ENCODE data around the gene CEP85L. TPM values are rescaled to one million over a fixed set of nuclear protein-coding genes. Genes with fewer than 3 reads are reported as not detected.

Gene CEP85L
- total RNA-seq, 1 donor from 2014 or later = 19.3 TPM

DNA sequence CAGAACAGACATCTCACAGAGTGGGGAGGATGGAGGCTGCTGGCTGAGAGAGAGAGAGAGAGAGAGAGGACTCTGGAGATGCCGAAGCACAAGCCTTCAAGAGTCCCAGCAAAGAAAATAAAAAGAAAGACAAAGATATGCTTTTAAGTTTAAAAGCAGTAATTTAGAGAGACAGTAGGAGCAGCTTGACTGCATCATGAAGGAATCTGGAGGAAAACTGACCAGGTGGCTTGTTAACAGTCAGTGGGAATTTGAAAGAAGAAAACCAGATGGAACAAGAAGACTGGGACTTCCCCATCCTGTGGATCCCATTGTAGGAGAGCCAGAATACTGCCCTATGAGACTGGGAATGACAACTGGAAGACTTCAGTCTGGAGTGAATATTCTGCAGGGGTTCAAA, 149.6 kb downstream of the CEP85L start:
- Histone ChIP-seq H3K9me3 (ENCODE audit: insufficient read depth, low read depth, low read length) (no peaks in the 10 kb centered on the region), H3K9ac (ENCODE audit: low read length) (no peak overlapping the region), H3K36me3 (ENCODE audit: insufficient read depth, low read length) (peaks cover 6% of the 10 kb centered on the region), H3K4me3 (ENCODE audit: insufficient read depth, low read depth, low read length) (no peak overlapping the region), H4K20me1 (ENCODE audit: insufficient read depth, low read length) (peaks cover 5% of the 10 kb centered on the region), H3K27me3 (ENCODE audit: insufficient read depth, low read length) (no peaks in the 10 kb centered on the region), H3K27ac (ENCODE audit: low read depth, low read length) (no peak overlapping the region), H3K4me2 (ENCODE audit: low read length) (no peak overlapping the region), H3K4me1 (ENCODE audit: insufficient read depth, low read length) (no peaks in the 10 kb centered on the region), H2AFZ (ENCODE audit: low read depth, low read length) (no peak overlapping the region), H3K79me2 (ENCODE audit: insufficient read depth, low read length) (peaks cover 6% of the 10 kb centered on the region)
- H3K4me3 Mint-ChIP-seq (ENCODE audit: unreplicated experiment) = no peak overlapping the region
- TF ChIP-seq, protein P1, sequence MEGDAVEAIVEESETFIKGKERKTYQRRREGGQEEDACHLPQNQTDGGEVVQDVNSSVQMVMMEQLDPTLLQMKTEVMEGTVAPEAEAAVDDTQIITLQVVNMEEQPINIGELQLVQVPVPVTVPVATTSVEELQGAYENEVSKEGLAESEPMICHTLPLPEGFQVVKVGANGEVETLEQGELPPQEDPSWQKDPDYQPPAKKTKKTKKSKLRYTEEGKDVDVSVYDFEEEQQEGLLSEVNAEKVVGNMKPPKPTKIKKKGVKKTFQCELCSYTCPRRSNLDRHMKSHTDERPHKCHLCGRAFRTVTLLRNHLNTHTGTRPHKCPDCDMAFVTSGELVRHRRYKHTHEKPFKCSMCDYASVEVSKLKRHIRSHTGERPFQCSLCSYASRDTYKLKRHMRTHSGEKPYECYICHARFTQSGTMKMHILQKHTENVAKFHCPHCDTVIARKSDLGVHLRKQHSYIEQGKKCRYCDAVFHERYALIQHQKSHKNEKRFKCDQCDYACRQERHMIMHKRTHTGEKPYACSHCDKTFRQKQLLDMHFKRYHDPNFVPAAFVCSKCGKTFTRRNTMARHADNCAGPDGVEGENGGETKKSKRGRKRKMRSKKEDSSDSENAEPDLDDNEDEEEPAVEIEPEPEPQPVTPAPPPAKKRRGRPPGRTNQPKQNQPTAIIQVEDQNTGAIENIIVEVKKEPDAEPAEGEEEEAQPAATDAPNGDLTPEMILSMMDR (IDR thresholded peaks at IDR 0.05; ENCODE audit: insufficient read depth, low read depth, low read length) = no peak
- no peak for TF ChIP-seq EZH2 (IDR thresholded peaks at IDR 0.05; ENCODE audit: insufficient read depth, low read length)
- peak overlapping the region; percentile 48 for H3K27ac Mint-ChIP-seq (ENCODE audit: unreplicated experiment)
- FAIRE-seq = no peak
- peaks cover 18% of the 10 kb centered on the region for H3K36me3 Mint-ChIP-seq (ENCODE audit: low read depth, unreplicated experiment)
- no peak for DNase-seq (ENCODE audit: low read depth)
- peaks cover 3% of the 10 kb centered on the region for H3K9me3 Mint-ChIP-seq (ENCODE audit: unreplicated experiment)
- H3K27me3 Mint-ChIP-seq (ENCODE audit: low read depth, unreplicated experiment) = no peaks in the 10 kb centered on the region
- peaks cover 8% of the 10 kb centered on the region for H3K4me1 Mint-ChIP-seq (ENCODE audit: low read depth, unreplicated experiment)

DNA sequence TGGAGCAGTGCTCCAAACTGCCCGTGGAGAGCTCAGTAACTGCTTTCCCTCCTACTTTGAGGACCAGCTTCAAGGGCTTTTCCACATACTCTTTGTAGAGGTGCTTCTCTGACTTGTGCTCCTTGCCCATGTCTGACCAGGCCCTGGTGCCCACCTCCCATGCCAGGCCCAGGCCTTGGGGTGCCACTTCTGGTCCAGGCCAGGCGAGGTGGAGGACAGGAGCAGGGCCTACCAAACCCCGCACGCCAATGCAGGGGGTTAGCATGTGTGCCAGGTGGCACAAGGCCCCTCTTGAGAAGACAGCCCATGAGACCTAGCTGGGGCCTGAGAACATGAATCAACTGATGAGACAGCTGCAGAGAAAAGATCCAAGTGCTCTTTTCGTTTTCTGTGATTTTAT, 150.3 kb downstream of the CEP85L start:
- H3K27me3 Mint-ChIP-seq (ENCODE audit: low read depth, unreplicated experiment) = no peaks in the 10 kb centered on the region
- H3K27ac Mint-ChIP-seq (ENCODE audit: unreplicated experiment) = no peak overlapping the region
- TF ChIP-seq EZH2 (IDR thresholded peaks at IDR 0.05; ENCODE audit: insufficient read depth, low read length) = no peak
- TF ChIP-seq, protein P1 (IDR thresholded peaks at IDR 0.05; ENCODE audit: insufficient read depth, low read depth, low read length) = no peak
- no peak overlapping the region for H3K4me3 ChIP-seq (ENCODE audit: insufficient read depth, low read depth, low read length)
- no peaks in the 10 kb centered on the region for H3K4me1 ChIP-seq (ENCODE audit: insufficient read depth, low read length)
- peaks cover 3% of the 10 kb centered on the region for H4K20me1 ChIP-seq (ENCODE audit: insufficient read depth, low read length)
- no peaks in the 10 kb centered on the region for H3K9me3 ChIP-seq (ENCODE audit: insufficient read depth, low read depth, low read length)
- H3K9ac ChIP-seq (ENCODE audit: low read length) = no peak overlapping the region
- H3K27ac ChIP-seq (ENCODE audit: low read depth, low read length) = no peak overlapping the region
- peaks cover 7% of the 10 kb centered on the region for H3K4me1 Mint-ChIP-seq (ENCODE audit: low read depth, unreplicated experiment)
- H2AFZ ChIP-seq (ENCODE audit: low read depth, low read length) = no peak overlapping the region
- peaks cover 18% of the 10 kb centered on the region for H3K36me3 Mint-ChIP-seq (ENCODE audit: low read depth, unreplicated experiment)
- H3K4me2 ChIP-seq (ENCODE audit: low read length) = no peak overlapping the region
- peaks cover 6% of the 10 kb centered on the region for H3K79me2 ChIP-seq (ENCODE audit: insufficient read depth, low read length)
- no peak overlapping the region for H3K4me3 Mint-ChIP-seq (ENCODE audit: unreplicated experiment)
- FAIRE-seq (no peak), DNase-seq (ENCODE audit: low read depth) (no peak)
- H3K9me3 Mint-ChIP-seq (ENCODE audit: unreplicated experiment) = peaks cover 3% of the 10 kb centered on the region
- peaks cover 6% of the 10 kb centered on the region for H3K36me3 ChIP-seq (ENCODE audit: insufficient read depth, low read length)
- H3K27me3 ChIP-seq (ENCODE audit: insufficient read depth, low read length) = no peaks in the 10 kb centered on the region

GRCh38 chr6:118500130-118501015, 151.0 kb downstream of the CEP85L start:
- Mint-ChIP-seq H3K27ac (ENCODE audit: unreplicated experiment) (no peak overlapping the region), H3K27me3 (ENCODE audit: low read depth, unreplicated experiment) (no peaks in the 10 kb centered on the region), H3K4me3 (ENCODE audit: unreplicated experiment) (no peak overlapping the region), H3K4me1 (ENCODE audit: low read depth, unreplicated experiment) (peaks cover 14% of the 10 kb centered on the region), H3K36me3 (ENCODE audit: low read depth, unreplicated experiment) (peaks cover 18% of the 10 kb centered on the region), H3K9me3 (ENCODE audit: unreplicated experiment) (peaks cover 3% of the 10 kb centered on the region)
- no peak overlapping the region for H3K27ac ChIP-seq (ENCODE audit: low read depth, low read length)
- H3K4me1 ChIP-seq (ENCODE audit: insufficient read depth, low read length) = peaks cover 7% of the 10 kb centered on the region
- FAIRE-seq (no peak), DNase-seq (ENCODE audit: low read depth) (no peak)
- H3K9ac ChIP-seq (ENCODE audit: low read length) = no peak overlapping the region
- H4K20me1 ChIP-seq (ENCODE audit: insufficient read depth, low read length) = no peaks in the 10 kb centered on the region
- no peak overlapping the region for H3K4me3 ChIP-seq (ENCODE audit: insufficient read depth, low read depth, low read length)
- H3K36me3 ChIP-seq (ENCODE audit: insufficient read depth, low read length) = peaks cover 6% of the 10 kb centered on the region
- H3K9me3 ChIP-seq (ENCODE audit: insufficient read depth, low read depth, low read length) = no peaks in the 10 kb centered on the region
- H3K79me2 ChIP-seq (ENCODE audit: insufficient read depth, low read length) = peaks cover 6% of the 10 kb centered on the region
- TF ChIP-seq, protein P1 (IDR thresholded peaks at IDR 0.05; ENCODE audit: insufficient read depth, low read depth, low read length) = no peak
- TF ChIP-seq EZH2 (IDR thresholded peaks at IDR 0.05; ENCODE audit: insufficient read depth, low read length) = no peak
- no peak overlapping the region for H2AFZ ChIP-seq (ENCODE audit: low read depth, low read length)
- H3K27me3 ChIP-seq (ENCODE audit: insufficient read depth, low read length) = no peaks in the 10 kb centered on the region
- H3K4me2 ChIP-seq (ENCODE audit: low read length) = no peak overlapping the region
